Bronchus fibroblast of lung (primary cell): ENCODE results near the gene OR8B3. TPM values are rescaled to one million over a fixed set of nuclear protein-coding genes. Genes with fewer than 3 reads are reported as not detected.

Source experiments
- total RNA-seq: library from RNA; depleted of rRNA; stranded (reverse); fragments of >200 nt; gene quantifications from 2 replicates; pipeline ENCODE4 v1.2.3, GENCODE V29; 2015

OR8B3 gene, protein sequence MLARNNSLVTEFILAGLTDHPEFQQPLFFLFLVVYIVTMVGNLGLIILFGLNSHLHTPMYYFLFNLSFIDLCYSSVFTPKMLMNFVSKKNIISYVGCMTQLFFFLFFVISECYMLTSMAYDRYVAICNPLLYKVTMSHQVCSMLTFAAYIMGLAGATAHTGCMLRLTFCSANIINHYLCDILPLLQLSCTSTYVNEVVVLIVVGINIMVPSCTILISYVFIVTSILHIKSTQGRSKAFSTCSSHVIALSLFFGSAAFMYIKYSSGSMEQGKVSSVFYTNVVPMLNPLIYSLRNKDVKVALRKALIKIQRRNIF
- total RNA-seq = not detected in 2 replicates

GRCh38 chr11:124398924-124399323 lies at the start of gene OR8B3:
Gene OR8B3, minus strand, starts transcription at chr11:124399024. Its CDS starts 1,673 bp downstream, at chr11:124397351.

GRCh38 chr11:124445646-124446150 lies 46.9 kb upstream of the OR8B3 start, which contains the start of gene OR8B8:
Gene OR8B8, minus strand, starts transcription at chr11:124445696. Its CDS starts 4,611 bp downstream, at chr11:124441085.

DNA sequence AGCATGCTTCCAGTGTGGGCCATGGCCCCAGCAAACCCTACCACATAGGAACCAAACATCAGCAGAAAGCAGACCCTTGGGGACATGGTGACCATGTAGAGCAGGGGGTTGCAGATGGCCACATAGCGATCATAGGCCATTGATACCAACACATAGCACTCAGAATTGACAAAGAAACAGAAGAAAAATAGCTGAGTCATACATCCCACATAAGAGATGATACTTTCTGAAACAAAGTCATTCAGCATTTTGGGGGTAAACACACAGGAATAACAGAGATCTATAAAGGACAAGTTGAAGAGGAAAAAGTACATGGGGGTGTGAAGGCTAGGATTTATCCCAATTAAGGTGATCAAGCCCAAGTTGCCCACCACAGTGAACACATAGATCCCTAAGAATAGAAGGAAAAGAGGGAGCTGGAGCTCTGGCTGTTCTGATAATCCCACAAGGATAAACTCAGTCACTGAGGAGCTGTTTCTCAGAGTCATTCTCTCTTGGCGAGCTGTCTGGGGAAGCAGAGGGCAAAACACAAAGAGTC lies 25.6 kb upstream of the OR8B3 start, which contains the start of gene OR8B4:
OR8B4 (minus strand) TSS at position 488 of the 538 bp plus-strand sequence; CDS start at position 488, 0 bp downstream.

GRCh38 chr11:124384399-124384798 lies 14.4 kb downstream of the OR8B3 start, which contains the start of gene OR8B2:
Gene OR8B2, minus strand, starts transcription at chr11:124384499. Its CDS starts 1,156 bp downstream, at chr11:124383343.

Other genes with a start within 250 kb of the OR8B3 start
- gene OR10D3, start 215.7 kb downstream of the OR8B3 start, total RNA-seq = not detected in 2 replicates
- not detected in 2 replicates for gene OR8G1, start 157.9 kb downstream of the OR8B3 start, total RNA-seq
- not detected in 2 replicates for gene OR8G5, start 142.6 kb downstream of the OR8B3 start, total RNA-seq
- gene OR8D1, start 85.1 kb downstream of the OR8B3 start, total RNA-seq = not detected in 2 replicates
- gene OR8D2, start 78.8 kb downstream of the OR8B3 start, total RNA-seq = not detected in 2 replicates
- gene OR8B2, start 14.5 kb downstream of the OR8B3 start, total RNA-seq = not detected in 2 replicates
- not detected in 2 replicates for gene OR8B4, start 25.8 kb upstream of the OR8B3 start, total RNA-seq
- gene OR8B8, start 46.7 kb upstream of the OR8B3 start, total RNA-seq = not detected in 2 replicates
- not detected in 2 replicates for gene OR8B12, start 144.6 kb upstream of the OR8B3 start, total RNA-seq
- not detected in 2 replicates for gene OR8A1, start 171.0 kb upstream of the OR8B3 start, total RNA-seq
- gene PANX3, start 212.4 kb upstream of the OR8B3 start, total RNA-seq = not detected in 2 replicates
- gene TBRG1, start 223.8 kb upstream of the OR8B3 start, total RNA-seq = 18.5 and 20.5 TPM in 2 replicates